Endodermal cell (in vitro differentiated cells): ENCODE measurements around the gene AGK. TPM values are rescaled to one million over a fixed set of nuclear protein-coding genes. Genes with fewer than 3 reads are reported as not detected.

Experiments
- DNase-seq: peaks from one replicate; pipeline ENCODE4 v3.0.0-alpha.2; 2017
- H3K27ac ChIP-seq: 2 replicates; pipeline ENCODE4 v1.5.1; 2013; ENCODE audit warnings: mild to moderate bottlenecking, low read depth, low read length, moderate library complexity
- H3K27me3 ChIP-seq: 2 replicates; pipeline ENCODE4 v1.6.1; 2013; ENCODE audit warnings: mild to moderate bottlenecking, low read length, moderate library complexity; ENCODE audit not compliant: insufficient read depth, control insufficient read depth, poor library complexity, severe bottlenecking
- H3K36me3 ChIP-seq: 2 replicates; pipeline ENCODE4 v1.7.0; 2013; ENCODE audit warnings: mild to moderate bottlenecking, low read length, moderate library complexity; ENCODE audit not compliant: control insufficient read depth, insufficient read depth
- H3K4me1 ChIP-seq: one replicate; pipeline ENCODE4 v1.7.0; 2013; ENCODE audit warnings: low read length; ENCODE audit not compliant: control insufficient read depth, insufficient read depth
- H3K4me3 ChIP-seq: 2 replicates; pipeline ENCODE4 v1.5.1; 2013; ENCODE audit warnings: mild to moderate bottlenecking, low read length, moderate library complexity
- H3K9ac ChIP-seq: 2 replicates; pipeline ENCODE4 v1.6.1; 2013; ENCODE audit warnings: mild to moderate bottlenecking, low read length, moderate library complexity; ENCODE audit not compliant: poor library complexity, severe bottlenecking; ENCODE audit errors: extremely low read depth
- H3K9me3 ChIP-seq: 2 replicates; pipeline ENCODE4 v1.6.1; 2013; ENCODE audit warnings: mild to moderate bottlenecking, low read length, moderate library complexity; ENCODE audit not compliant: control insufficient read depth
- H3K27ac Mint-ChIP-seq: 2 replicates; pipeline ENCODE4 v1.8.0; 2020; ENCODE audit warnings: mixed read lengths
- H3K27me3 Mint-ChIP-seq: 2 replicates; pipeline ENCODE4 v1.8.0; 2021; ENCODE audit warnings: mild to moderate bottlenecking, mixed read lengths; ENCODE audit not compliant: insufficient read depth
- H3K36me3 Mint-ChIP-seq: 2 replicates; pipeline ENCODE4 v1.8.0; 2020; ENCODE audit warnings: low read depth, mixed read lengths
- H3K4me1 Mint-ChIP-seq: 2 replicates; pipeline ENCODE4 v1.8.0; 2020; ENCODE audit warnings: mixed read lengths
- H3K4me3 Mint-ChIP-seq: 2 replicates; pipeline ENCODE4 v1.8.0; 2020; ENCODE audit warnings: mild to moderate bottlenecking, moderate library complexity, mixed read lengths
- H3K9me3 Mint-ChIP-seq: 2 replicates; pipeline ENCODE4 v1.8.0; 2020; ENCODE audit warnings: mild to moderate bottlenecking, mixed read lengths
- WGBS, 2 experiments: methylation state at CpG; one replicate each; pipeline versions ENCODE4 v1.1.5 to v1.1.7; 2013; ENCODE audit warnings: missing lambda C conversion rate in 2 of 2, mixed read lengths in 1 of 2; ENCODE audit not compliant: insufficient coverage in 1 of 2, insufficient read length in 1 of 2; 5-methylcytosine and 5-hydroxymethylcytosine counted together
- total RNA-seq, 2 donors: library from RNA; stranded (reverse); fragmentation: NEBNext Ultra II Directional in 1 of 2; extraction: Animal tissue kit (Norgen Biotek cat#: 25700) in 1 of 2; gene quantifications; 2 replicates in 1 of 2; 3 replicates in 1 of 2; pipeline ENCODE4 v1.2.1, GENCODE V29; 2021
- TF ChIP-seq, protein P1 (sequence below): fragments of 200-600 bp; sonication (generic); conservative IDR thresholded peaks from 2 replicates; pipeline ENCODE4 v1.5.0; 2021; ENCODE audit warnings: antibody characterized with exemption, mild to moderate bottlenecking

The AGK gene
- total RNA-seq, 2 donors from 2014 or later, result 30.2 to 41.7 TPM

DNA sequence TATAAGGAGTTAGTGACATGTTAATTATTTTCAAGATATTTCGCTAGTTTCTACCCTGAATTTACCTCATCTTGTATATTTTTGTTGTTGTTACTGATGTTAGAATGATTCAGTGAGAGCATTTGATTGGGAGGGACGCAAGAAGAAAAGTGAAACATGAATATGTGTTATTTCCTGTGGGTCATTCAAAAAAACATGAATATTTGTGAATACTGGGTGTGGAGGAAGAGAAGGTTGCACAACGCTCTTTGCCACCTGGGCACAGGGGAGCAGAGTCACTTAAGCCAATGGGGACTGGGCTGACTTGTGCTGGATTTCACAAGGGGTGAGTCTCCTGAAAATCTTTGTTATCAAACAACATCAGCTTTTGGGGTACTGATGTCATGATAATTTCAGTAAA, 39.5 kb downstream of the AGK start:
- Histone ChIP-seq H3K9ac (no peak overlapping the region), H3K36me3 (peaks cover 10% of the 10 kb centered on the region), H3K4me3 (no peak overlapping the region), H3K27me3 (no peaks in the 10 kb centered on the region), H3K27ac (no peak overlapping the region), H3K9me3 (no peaks in the 10 kb centered on the region), H3K4me1 (no peaks in the 10 kb centered on the region)
- Mint-ChIP-seq H3K27ac (no peak overlapping the region), H3K36me3 (peaks cover 28% of the 10 kb centered on the region), H3K9me3 (no peaks in the 10 kb centered on the region), H3K4me1 (peaks cover 20% of the 10 kb centered on the region), H3K4me3 (no peak overlapping the region), H3K27me3 (no peaks in the 10 kb centered on the region)
- TF ChIP-seq, protein P1, sequence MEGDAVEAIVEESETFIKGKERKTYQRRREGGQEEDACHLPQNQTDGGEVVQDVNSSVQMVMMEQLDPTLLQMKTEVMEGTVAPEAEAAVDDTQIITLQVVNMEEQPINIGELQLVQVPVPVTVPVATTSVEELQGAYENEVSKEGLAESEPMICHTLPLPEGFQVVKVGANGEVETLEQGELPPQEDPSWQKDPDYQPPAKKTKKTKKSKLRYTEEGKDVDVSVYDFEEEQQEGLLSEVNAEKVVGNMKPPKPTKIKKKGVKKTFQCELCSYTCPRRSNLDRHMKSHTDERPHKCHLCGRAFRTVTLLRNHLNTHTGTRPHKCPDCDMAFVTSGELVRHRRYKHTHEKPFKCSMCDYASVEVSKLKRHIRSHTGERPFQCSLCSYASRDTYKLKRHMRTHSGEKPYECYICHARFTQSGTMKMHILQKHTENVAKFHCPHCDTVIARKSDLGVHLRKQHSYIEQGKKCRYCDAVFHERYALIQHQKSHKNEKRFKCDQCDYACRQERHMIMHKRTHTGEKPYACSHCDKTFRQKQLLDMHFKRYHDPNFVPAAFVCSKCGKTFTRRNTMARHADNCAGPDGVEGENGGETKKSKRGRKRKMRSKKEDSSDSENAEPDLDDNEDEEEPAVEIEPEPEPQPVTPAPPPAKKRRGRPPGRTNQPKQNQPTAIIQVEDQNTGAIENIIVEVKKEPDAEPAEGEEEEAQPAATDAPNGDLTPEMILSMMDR, result no peak
- WGBS, 2 experiments, result 94 to 98% methylated on average over 3 of the region's 3 CpGs
- DNase-seq, result no peak

DNA sequence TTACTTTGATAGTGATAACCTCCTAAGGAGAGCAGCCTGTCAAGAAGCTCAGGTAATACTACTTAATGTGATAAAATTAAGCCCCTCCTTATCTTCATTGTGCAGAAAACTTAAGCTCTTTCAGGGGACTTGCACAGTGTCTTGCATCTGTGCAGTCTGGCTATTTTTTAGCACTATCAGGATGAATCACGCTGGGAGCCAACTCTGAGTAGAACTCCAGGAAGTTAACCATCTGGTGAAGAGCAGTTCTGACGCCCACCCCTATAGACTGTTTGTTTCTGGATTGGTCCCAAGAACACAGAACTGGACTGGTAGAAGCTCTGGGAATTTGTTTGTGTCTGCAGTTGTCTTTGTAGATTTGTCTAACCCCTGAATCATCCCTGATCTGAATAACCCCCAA, 41.9 kb downstream of the AGK start:
- TF ChIP-seq, protein P1, result no peak
- DNase-seq, result no peak
- no peaks in the 10 kb centered on the region for H3K4me1 ChIP-seq
- H3K27me3 Mint-ChIP-seq, result no peaks in the 10 kb centered on the region
- no peak overlapping the region for H3K27ac Mint-ChIP-seq
- no peaks in the 10 kb centered on the region for H3K9me3 Mint-ChIP-seq
- H3K4me3 Mint-ChIP-seq, result no peak overlapping the region
- 88 to 100% methylated on average over 1 to 2 of the region's 2 CpGs for WGBS, 2 experiments
- no peak overlapping the region for H3K4me3 ChIP-seq
- peaks cover 2% of the 10 kb centered on the region for H3K4me1 Mint-ChIP-seq
- H3K9me3 ChIP-seq, result no peaks in the 10 kb centered on the region
- H3K9ac ChIP-seq, result no peak overlapping the region
- peaks cover 20% of the 10 kb centered on the region for H3K36me3 ChIP-seq
- H3K27me3 ChIP-seq, result no peaks in the 10 kb centered on the region
- peaks cover 39% of the 10 kb centered on the region for H3K36me3 Mint-ChIP-seq
- no peak overlapping the region for H3K27ac ChIP-seq

DNA sequence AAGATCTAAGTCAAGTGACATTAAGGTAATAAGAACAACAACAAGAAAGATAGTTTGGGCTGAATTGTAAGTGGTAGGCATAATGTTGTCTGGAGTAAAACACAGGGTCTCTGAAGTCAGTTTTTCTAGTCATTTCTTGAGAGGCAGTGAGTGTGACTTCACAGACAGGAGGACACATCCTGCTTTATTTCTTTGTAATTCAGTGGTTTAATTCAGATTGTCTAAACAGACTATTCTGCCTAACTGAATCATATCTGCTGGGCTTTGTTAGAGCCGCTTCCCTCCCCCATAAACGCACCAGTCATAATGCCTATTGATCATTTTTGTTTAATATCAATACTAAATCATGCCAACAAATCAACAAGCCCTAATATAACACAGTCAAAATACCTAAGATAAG, 46.8 kb downstream of the AGK start:
- peaks cover 28% of the 10 kb centered on the region for H3K36me3 ChIP-seq
- Mint-ChIP-seq H3K4me3 (no peak overlapping the region), H3K36me3 (peaks cover 35% of the 10 kb centered on the region), H3K27ac (no peak overlapping the region), H3K9me3 (no peaks in the 10 kb centered on the region), H3K27me3 (no peaks in the 10 kb centered on the region), H3K4me1 (peaks cover 2% of the 10 kb centered on the region)
- no peak overlapping the region for H3K4me3 ChIP-seq
- DNase-seq, result no peak
- H3K27me3 ChIP-seq, result no peaks in the 10 kb centered on the region
- no peak overlapping the region for H3K9ac ChIP-seq
- TF ChIP-seq, protein P1, result no peak
- no peaks in the 10 kb centered on the region for H3K9me3 ChIP-seq
- no peak overlapping the region for H3K27ac ChIP-seq
- WGBS, 2 experiments, result 88% methylated on average over 2 of the region's 2 CpGs; no CpG with 5 or more reads in 1 of the 2 experiments
- no peaks in the 10 kb centered on the region for H3K4me1 ChIP-seq
